Measurements from ENCODE around the gene ARID1B. TPM values are rescaled to one million over a fixed set of nuclear protein-coding genes. Genes with fewer than 3 reads are reported as not detected.

ARID1B gene
- total and polyA plus RNA-seq, 4 donors, result 7.0 to 49.0 (median 24.2) TPM

- H3K9me3 ChIP-seq (ENCODE audit: control insufficient read depth in 4 of 4, low read length in 3 of 4), result no peaks in the 10 kb centered on the region
- peak overlapping the region in 1 of 2 donors; percentile 30 for H3K9ac ChIP-seq (ENCODE audit: low read depth in 1 of 2, low read length in 2 of 2)
- no peaks in the 10 kb centered on the region for H3K27me3 ChIP-seq (ENCODE audit: control insufficient read depth in 4 of 4, insufficient read depth in 4 of 4, low read length in 3 of 4)
- peaks cover 9 to 49% (median 31%) of the 10 kb centered on the region in 4 donors for H3K4me1 ChIP-seq (ENCODE audit: control insufficient read depth in 4 of 4, insufficient read depth in 4 of 4, low read length in 3 of 4)
- H3K27ac ChIP-seq (ENCODE audit: low read depth in 1 of 2, low read length in 2 of 2), result peak overlapping the region; percentile 78 to 91
- TF ChIP-seq HNF4A (conservative IDR thresholded peaks at IDR 0.05) (peak; percentile 90 to 93), HNF4G (IDR thresholded peaks at IDR 0.05) (peak; percentile 58), RXRA (IDR thresholded peaks at IDR 0.05) (peak; percentile 58 to 64), FOXA2 (IDR thresholded peaks at IDR 0.05) (no peak), TAF1 (conservative IDR thresholded peaks at IDR 0.05) (no peak), FOXA1 (IDR thresholded peaks at IDR 0.05) (no peak), GABPA (IDR thresholded peaks at IDR 0.05 in 1 of 2, conservative IDR thresholded peaks at IDR 0.05 in 1 of 2) (no peak), SP1 (IDR thresholded peaks at IDR 0.05) (peak; percentile 79), YY1 (IDR thresholded peaks at IDR 0.05) (peak; percentile 54), RAD21 (IDR thresholded peaks at IDR 0.05) (peak in 1 of 2 donors; percentile 18), JUND (IDR thresholded peaks at IDR 0.05) (peak in 1 of 2 donors; percentile 61), ZBTB33 (IDR thresholded peaks at IDR 0.05) (peak; percentile 38), ATF3 (IDR thresholded peaks at IDR 0.05) (no peak), EGR1 (IDR thresholded peaks at IDR 0.05; ENCODE audit: low read depth in 2 of 2) (no peak), MAX (IDR thresholded peaks at IDR 0.05) (peak; percentile 77), NR2F2 (IDR thresholded peaks at IDR 0.05) (no peak), REST (IDR thresholded peaks at IDR 0.05) (peak; percentile 66), CTCF (IDR thresholded peaks at IDR 0.05; ENCODE audit: low read depth, low read length, missing input control) (no peak)
- H3K36me3 ChIP-seq (ENCODE audit: control insufficient read depth in 4 of 4, insufficient read depth in 3 of 4, low read depth in 1 of 4, low read length in 3 of 4), result no peaks in the 10 kb centered on the region
- no peak overlapping the region for H3K4me3 ChIP-seq (ENCODE audit: low read depth in 1 of 3, low read length in 3 of 3)
- DNase-seq (ENCODE audit: low spot score), result no peak
- WGBS, result 38% methylated on average over 3 of the region's 3 CpGs
Observed at GRCh38 chr6:157119502-157120027, 342.4 kb downstream of the ARID1B start.

Measured in liver (tissue), 9 donors.